HG03457 (cell line): ENCODE results near the gene TRIP13.

Experiments used
- ATAC-seq: cut with Tn5 transposase; IDR thresholded peaks from one replicate; pipeline ENCODE4 v1.9.1; 2021; ENCODE audit warnings: moderate number of reproducible peaks; ENCODE audit not compliant: unreplicated experiment

TRIP13 gene

GRCh38 chr5:963673-964531, 71.2 kb downstream of the TRIP13 start:
- ATAC-seq, result peak; percentile 50

- ATAC-seq, result no peak
Observed at GRCh38 chr5:964821-965220, 72.1 kb downstream of the TRIP13 start.

GRCh38 chr5:965604-966344, 73.1 kb downstream of the TRIP13 start:
- ATAC-seq, result no peak

DNA sequence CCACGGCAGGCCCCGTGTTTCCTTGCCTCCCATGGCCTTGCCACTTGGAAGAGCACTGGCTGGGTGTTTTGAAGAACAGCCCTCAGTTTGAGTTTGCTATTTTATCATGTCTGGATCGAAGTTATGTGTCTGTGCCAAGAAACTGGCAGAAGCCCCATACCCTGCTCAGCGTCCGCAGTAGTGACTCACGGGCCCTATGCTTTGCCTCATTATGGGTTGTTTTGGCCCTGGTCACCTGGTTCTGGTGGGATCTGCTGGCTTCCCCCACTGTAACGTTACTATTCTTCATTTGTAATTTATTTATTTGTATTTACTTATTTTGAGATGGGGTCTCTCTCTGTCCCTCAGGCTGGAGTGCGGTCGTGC, 73.6 kb downstream of the TRIP13 start:
- no peak for ATAC-seq

GRCh38 chr5:966941-967340, 74.3 kb downstream of the TRIP13 start:
- no peak for ATAC-seq
